A673 (cell line): Measurements from ENCODE around the gene CASKIN2.

Experiments
- EZH2 ChIP-seq: fragments of 200-600 bp; sonication (generic); IDR thresholded peaks from 2 replicates; pipeline ENCODE4 v1.6.1; 2017; ENCODE audit warnings: borderline replicate concordance, low read depth, mild to moderate bottlenecking, mixed read lengths, antibody characterized with exemption, low read length; ENCODE audit not compliant: poor library complexity, severe bottlenecking
- TF ChIP-seq, protein P1 (sequence below): fragments of 300-800, 200-600 bp; sonication (generic); conservative IDR thresholded peaks from 2 replicates; pipeline ENCODE4 v1.5.1; 2017; ENCODE audit warnings: low read depth, mild to moderate bottlenecking, antibody characterized with exemption, low read length, moderate library complexity, mixed read lengths

- TF ChIP-seq, protein P1, sequence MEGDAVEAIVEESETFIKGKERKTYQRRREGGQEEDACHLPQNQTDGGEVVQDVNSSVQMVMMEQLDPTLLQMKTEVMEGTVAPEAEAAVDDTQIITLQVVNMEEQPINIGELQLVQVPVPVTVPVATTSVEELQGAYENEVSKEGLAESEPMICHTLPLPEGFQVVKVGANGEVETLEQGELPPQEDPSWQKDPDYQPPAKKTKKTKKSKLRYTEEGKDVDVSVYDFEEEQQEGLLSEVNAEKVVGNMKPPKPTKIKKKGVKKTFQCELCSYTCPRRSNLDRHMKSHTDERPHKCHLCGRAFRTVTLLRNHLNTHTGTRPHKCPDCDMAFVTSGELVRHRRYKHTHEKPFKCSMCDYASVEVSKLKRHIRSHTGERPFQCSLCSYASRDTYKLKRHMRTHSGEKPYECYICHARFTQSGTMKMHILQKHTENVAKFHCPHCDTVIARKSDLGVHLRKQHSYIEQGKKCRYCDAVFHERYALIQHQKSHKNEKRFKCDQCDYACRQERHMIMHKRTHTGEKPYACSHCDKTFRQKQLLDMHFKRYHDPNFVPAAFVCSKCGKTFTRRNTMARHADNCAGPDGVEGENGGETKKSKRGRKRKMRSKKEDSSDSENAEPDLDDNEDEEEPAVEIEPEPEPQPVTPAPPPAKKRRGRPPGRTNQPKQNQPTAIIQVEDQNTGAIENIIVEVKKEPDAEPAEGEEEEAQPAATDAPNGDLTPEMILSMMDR, result no peak
- TF ChIP-seq EZH2, result no peak
These were observed 25.1 kb downstream of the CASKIN2 start for GRCh38 chr17:75490173-75490743.
